HG02870 (cell line): ENCODE results near the gene C5orf52.

Experiments
- ATAC-seq: cut with Tn5 transposase; IDR thresholded peaks from one replicate; pipeline ENCODE4 v1.9.1; 2021; ENCODE audit warnings: mild to moderate bottlenecking, moderate library complexity; ENCODE audit not compliant: unreplicated experiment

The C5orf52 gene

GRCh38 chr5:157670662-157671591 lies at the start of gene C5orf52:
TSS of gene C5orf52 (plus strand) at chr5:157671533. CDS start at chr5:157671615, 82 bp downstream.
- ATAC-seq: no peak

- ATAC-seq: no peak
Measured at GRCh38 chr5:157624144-157624543, 47.2 kb upstream of the C5orf52 start.

GRCh38 chr5:157626831-157627230 lies 44.5 kb upstream of the C5orf52 start:
- no peak for ATAC-seq

- ATAC-seq: no peak
Measured at GRCh38 chr5:157630341-157630740, 41.0 kb upstream of the C5orf52 start.

GRCh38 chr5:157640406-157641066 lies 30.8 kb upstream of the C5orf52 start:
- no peak for ATAC-seq

- no peak for ATAC-seq
Measured at GRCh38 chr5:157648275-157648990, 22.9 kb upstream of the C5orf52 start.

GRCh38 chr5:157649101-157649500 lies 22.2 kb upstream of the C5orf52 start:
- ATAC-seq: no peak

- ATAC-seq: no peak
Measured at GRCh38 chr5:157650991-157651611, 20.2 kb upstream of the C5orf52 start.

- ATAC-seq: peak; percentile 90
Measured at GRCh38 chr5:157651623-157652376, 19.5 kb upstream of the C5orf52 start.

GRCh38 chr5:157652377-157652692 lies 19.0 kb upstream of the C5orf52 start, which contains the start of gene SOX30:
TSS of gene SOX30 (minus strand) at chr5:157652438. CDS start at chr5:157652078, 360 bp downstream.
- ATAC-seq: no peak

- ATAC-seq: no peak
Measured at GRCh38 chr5:157657516-157657915, 13.8 kb upstream of the C5orf52 start.

GRCh38 chr5:157658893-157659292 lies 12.4 kb upstream of the C5orf52 start:
- ATAC-seq: no peak

- no peak for ATAC-seq
Measured at GRCh38 chr5:157659868-157660660, 11.3 kb upstream of the C5orf52 start.

GRCh38 chr5:157665467-157666070 lies 5.8 kb upstream of the C5orf52 start:
- ATAC-seq: no peak

- ATAC-seq: no peak
Measured at GRCh38 chr5:157668356-157668755, 3.0 kb upstream of the C5orf52 start.

- ATAC-seq: no peak
Measured at GRCh38 chr5:157669701-157670097, 1.6 kb upstream of the C5orf52 start.

GRCh38 chr5:157671592-157672330 lies 428 bp downstream of the C5orf52 start:
- ATAC-seq: no peak

- no peak for ATAC-seq
Measured at GRCh38 chr5:157672976-157673375, 1.6 kb downstream of the C5orf52 start.
